SK-N-SH treated with all-trans-retinoic acid at 6 μM for 48 hours (cell line): ENCODE measurements around the gene DCLK2.

Experiments used
- CSDC2 ChIP-seq: fragments of 250-450 bp; sonication (Bioruptor Pico); IDR thresholded peaks from 2 replicates; pipeline ENCODE4 v1.5.0; 2020; ENCODE audit warnings: mild to moderate bottlenecking, moderate library complexity
- ESRRG ChIP-seq: fragments of 250-450 bp; sonication (Bioruptor Pico); IDR thresholded peaks from 2 replicates; pipeline ENCODE4 v1.6.1; 2021; ENCODE audit warnings: mild to moderate bottlenecking
- GLIS3 ChIP-seq: fragments of 250-450 bp; sonication (Bioruptor Pico); IDR thresholded peaks from 2 replicates; pipeline ENCODE4 v1.5.0; 2020; ENCODE audit warnings: mild to moderate bottlenecking, moderate library complexity
- ISL1 ChIP-seq: fragments of 250-450 bp; sonication (Bioruptor Pico); IDR thresholded peaks from 2 replicates; pipeline ENCODE4 v2.1.2; 2022; ENCODE audit warnings: mild to moderate bottlenecking, moderate library complexity
- OSR1 ChIP-seq: fragments of 250-450 bp; sonication (Bioruptor Pico); IDR thresholded peaks from 2 replicates; pipeline ENCODE4 v1.8.0; 2022; ENCODE audit warnings: moderate library complexity, mild to moderate bottlenecking, inconsistent platforms
- POU6F1 ChIP-seq: fragments of 250-450 bp; sonication (Bioruptor Pico); IDR thresholded peaks from 2 replicates; pipeline ENCODE4 v1.8.0; 2021; ENCODE audit warnings: low read depth, mild to moderate bottlenecking, moderate library complexity, borderline replicate concordance
- RARB ChIP-seq: fragments of 250-450 bp; sonication (Bioruptor Pico); IDR thresholded peaks from 2 replicates; pipeline ENCODE4 v1.8.0; 2021; ENCODE audit warnings: mild to moderate bottlenecking, moderate library complexity
- TOX ChIP-seq: fragments of 250-450 bp; sonication (Bioruptor Pico); IDR thresholded peaks from 2 replicates; pipeline ENCODE4 v1.8.0; 2021; ENCODE audit warnings: mild to moderate bottlenecking, moderate library complexity, borderline replicate concordance
- ZFP3 ChIP-seq: fragments of 250-450 bp; sonication (Bioruptor Pico); IDR thresholded peaks from 2 replicates; pipeline ENCODE4 v1.5.0; 2020; ENCODE audit warnings: mild to moderate bottlenecking, moderate library complexity
- ZFP30 ChIP-seq: fragments of 450-650 bp; formaldehyde crosslinking; IDR thresholded peaks from 2 replicates; pipeline ENCODE4 v1.5.0; 2022; ENCODE audit warnings: mild to moderate bottlenecking, moderate library complexity
- ZNF565 ChIP-seq: fragments of 450-650 bp; formaldehyde crosslinking; conservative IDR thresholded peaks from 2 replicates; pipeline ENCODE4 v1.5.0; 2020; ENCODE audit warnings: low read depth, mild to moderate bottlenecking, moderate library complexity
- ZNF8 ChIP-seq: fragments of 450-650 bp; formaldehyde crosslinking; IDR thresholded peaks from 2 replicates; pipeline ENCODE4 v1.5.0; 2020; ENCODE audit warnings: mild to moderate bottlenecking, moderate library complexity
- TF ChIP-seq, protein P1 (sequence below): fragments of 250-450 bp; sonication (Bioruptor Pico); IDR thresholded peaks from 2 replicates; pipeline ENCODE4 v1.8.0; 2020; ENCODE audit warnings: mild to moderate bottlenecking, moderate library complexity, borderline replicate concordance
- TF ChIP-seq, protein P2 (sequence below): fragments of 250-450 bp; sonication (Bioruptor Pico); IDR thresholded peaks from 2 replicates; pipeline ENCODE4 v1.5.1; 2020; ENCODE audit warnings: low read depth, mild to moderate bottlenecking, moderate library complexity

DNA sequence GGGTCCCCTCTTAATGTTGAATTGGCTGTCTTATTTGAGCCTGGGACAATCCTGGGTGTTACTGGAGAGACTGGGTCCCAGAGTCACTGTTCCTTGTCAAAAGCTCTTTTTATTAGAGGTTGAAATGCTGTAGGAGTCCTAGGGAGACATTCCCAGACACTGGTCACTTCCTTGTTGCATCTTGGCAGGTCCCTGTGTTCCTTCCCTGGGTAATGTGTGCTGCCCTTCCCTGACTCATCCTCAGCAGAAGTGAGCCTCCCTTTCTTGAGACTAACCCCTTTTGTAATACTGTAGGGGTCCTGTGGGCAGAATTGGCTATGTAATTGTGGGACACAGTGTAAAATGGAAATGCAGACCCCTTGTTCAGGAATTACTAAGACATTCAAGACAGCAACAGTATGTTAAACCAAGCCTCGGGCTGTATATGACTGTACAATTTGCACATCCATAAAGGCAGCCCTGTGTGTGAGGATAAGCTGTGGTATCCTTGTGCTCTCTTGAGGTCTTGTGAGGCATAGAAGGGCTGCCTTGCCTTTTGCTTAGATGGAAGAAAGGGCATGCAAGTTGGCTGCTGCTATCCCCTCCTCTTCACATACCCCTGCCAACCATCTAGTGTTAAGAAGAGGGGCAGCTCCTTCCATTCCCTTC lies 53.5 kb downstream of the DCLK2 start:
- TF ChIP-seq RARB (no peak), POU6F1 (no peak), ESRRG (CRISPR knock-in tag) (no peak), ZFP30 (no peak), ZNF565 (CRISPR knock-in tag) (no peak), ZFP3 (CRISPR knock-in tag) (no peak), TOX (CRISPR knock-in tag) (no peak), ISL1 (CRISPR knock-in tag) (no peak), CSDC2 (no peak), GLIS3 (CRISPR knock-in tag) (no peak), ZNF8 (CRISPR knock-in tag) (no peak), OSR1 (CRISPR knock-in tag) (no peak)
- TF ChIP-seq, protein P1, sequence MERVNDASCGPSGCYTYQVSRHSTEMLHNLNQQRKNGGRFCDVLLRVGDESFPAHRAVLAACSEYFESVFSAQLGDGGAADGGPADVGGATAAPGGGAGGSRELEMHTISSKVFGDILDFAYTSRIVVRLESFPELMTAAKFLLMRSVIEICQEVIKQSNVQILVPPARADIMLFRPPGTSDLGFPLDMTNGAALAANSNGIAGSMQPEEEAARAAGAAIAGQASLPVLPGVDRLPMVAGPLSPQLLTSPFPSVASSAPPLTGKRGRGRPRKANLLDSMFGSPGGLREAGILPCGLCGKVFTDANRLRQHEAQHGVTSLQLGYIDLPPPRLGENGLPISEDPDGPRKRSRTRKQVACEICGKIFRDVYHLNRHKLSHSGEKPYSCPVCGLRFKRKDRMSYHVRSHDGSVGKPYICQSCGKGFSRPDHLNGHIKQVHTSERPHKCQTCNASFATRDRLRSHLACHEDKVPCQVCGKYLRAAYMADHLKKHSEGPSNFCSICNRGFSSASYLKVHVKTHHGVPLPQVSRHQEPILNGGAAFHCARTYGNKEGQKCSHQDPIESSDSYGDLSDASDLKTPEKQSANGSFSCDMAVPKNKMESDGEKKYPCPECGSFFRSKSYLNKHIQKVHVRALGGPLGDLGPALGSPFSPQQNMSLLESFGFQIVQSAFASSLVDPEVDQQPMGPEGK (CRISPR knock-in tag) = no peak
- TF ChIP-seq, protein P2, sequence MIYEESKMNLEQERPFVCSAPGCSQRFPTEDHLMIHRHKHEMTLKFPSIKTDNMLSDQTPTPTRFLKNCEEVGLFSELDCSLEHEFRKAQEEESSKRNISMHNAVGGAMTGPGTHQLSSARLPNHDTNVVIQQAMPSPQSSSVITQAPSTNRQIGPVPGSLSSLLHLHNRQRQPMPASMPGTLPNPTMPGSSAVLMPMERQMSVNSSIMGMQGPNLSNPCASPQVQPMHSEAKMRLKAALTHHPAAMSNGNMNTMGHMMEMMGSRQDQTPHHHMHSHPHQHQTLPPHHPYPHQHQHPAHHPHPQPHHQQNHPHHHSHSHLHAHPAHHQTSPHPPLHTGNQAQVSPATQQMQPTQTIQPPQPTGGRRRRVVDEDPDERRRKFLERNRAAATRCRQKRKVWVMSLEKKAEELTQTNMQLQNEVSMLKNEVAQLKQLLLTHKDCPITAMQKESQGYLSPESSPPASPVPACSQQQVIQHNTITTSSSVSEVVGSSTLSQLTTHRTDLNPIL = no peak
